ENCODE measurements around the gene ASAP3.

GRCh38 chr1:23530747-23531561, 47.0 kb upstream of the ASAP3 start, which contains the start of gene E2F2:
- TF ChIP-seq CTCF (IDR thresholded peaks at IDR 0.05) (peak; percentile 34), EZH2phosphoT487 (IDR thresholded peaks at IDR 0.05) (peak; percentile 50)

Data from neural progenitor cell (in vitro differentiated cells).